ENCODE measurements around the gene GLA. TPM values are rescaled to one million over a fixed set of nuclear protein-coding genes. Genes with fewer than 3 reads are reported as not detected.
A peak's percentile ranks its signal among the peaks of the same experiment; 100 is the strongest.

The GLA gene
- total RNA-seq, 1 donor from 2014 or later, result 51.1 TPM

DNA sequence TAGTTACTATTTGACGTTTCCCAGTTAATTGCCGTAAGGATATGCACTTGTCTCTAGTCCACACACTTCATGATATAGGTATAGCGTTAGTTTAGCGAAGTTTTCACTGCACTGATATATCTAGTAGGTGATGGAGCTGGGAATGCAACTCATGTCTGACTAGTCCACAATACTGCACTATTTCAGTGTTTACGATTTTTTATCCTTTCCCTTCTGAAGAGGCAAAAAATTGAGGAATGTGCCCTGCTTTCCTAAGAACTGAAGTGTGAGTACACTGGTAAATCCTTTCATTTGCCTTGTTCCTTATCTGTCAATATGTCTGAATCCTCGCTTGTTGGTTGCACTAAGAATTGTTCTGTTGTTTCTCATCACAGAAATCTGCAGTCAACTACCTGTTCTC is 15.9 kb downstream of the GLA start:
- intact Hi-C loops (cut with DNase I), result no loop called here
- no peak for ATAC-seq
- Histone ChIP-seq H3K4me1 (no peaks in the 10 kb centered on the region), H3K9me3 (no peaks in the 10 kb centered on the region), H3K27ac (no peak overlapping the region), H3K36me3 (peaks cover 23% of the 10 kb centered on the region), H3K27me3 (ENCODE audit: low read depth) (no peaks in the 10 kb centered on the region), H3K4me3 (peak overlapping the region; percentile 64)
- TF ChIP-seq, protein P1, sequence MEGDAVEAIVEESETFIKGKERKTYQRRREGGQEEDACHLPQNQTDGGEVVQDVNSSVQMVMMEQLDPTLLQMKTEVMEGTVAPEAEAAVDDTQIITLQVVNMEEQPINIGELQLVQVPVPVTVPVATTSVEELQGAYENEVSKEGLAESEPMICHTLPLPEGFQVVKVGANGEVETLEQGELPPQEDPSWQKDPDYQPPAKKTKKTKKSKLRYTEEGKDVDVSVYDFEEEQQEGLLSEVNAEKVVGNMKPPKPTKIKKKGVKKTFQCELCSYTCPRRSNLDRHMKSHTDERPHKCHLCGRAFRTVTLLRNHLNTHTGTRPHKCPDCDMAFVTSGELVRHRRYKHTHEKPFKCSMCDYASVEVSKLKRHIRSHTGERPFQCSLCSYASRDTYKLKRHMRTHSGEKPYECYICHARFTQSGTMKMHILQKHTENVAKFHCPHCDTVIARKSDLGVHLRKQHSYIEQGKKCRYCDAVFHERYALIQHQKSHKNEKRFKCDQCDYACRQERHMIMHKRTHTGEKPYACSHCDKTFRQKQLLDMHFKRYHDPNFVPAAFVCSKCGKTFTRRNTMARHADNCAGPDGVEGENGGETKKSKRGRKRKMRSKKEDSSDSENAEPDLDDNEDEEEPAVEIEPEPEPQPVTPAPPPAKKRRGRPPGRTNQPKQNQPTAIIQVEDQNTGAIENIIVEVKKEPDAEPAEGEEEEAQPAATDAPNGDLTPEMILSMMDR (IDR thresholded peaks at IDR 0.05), result no peak
- DNase-seq, result no peak

DNA sequence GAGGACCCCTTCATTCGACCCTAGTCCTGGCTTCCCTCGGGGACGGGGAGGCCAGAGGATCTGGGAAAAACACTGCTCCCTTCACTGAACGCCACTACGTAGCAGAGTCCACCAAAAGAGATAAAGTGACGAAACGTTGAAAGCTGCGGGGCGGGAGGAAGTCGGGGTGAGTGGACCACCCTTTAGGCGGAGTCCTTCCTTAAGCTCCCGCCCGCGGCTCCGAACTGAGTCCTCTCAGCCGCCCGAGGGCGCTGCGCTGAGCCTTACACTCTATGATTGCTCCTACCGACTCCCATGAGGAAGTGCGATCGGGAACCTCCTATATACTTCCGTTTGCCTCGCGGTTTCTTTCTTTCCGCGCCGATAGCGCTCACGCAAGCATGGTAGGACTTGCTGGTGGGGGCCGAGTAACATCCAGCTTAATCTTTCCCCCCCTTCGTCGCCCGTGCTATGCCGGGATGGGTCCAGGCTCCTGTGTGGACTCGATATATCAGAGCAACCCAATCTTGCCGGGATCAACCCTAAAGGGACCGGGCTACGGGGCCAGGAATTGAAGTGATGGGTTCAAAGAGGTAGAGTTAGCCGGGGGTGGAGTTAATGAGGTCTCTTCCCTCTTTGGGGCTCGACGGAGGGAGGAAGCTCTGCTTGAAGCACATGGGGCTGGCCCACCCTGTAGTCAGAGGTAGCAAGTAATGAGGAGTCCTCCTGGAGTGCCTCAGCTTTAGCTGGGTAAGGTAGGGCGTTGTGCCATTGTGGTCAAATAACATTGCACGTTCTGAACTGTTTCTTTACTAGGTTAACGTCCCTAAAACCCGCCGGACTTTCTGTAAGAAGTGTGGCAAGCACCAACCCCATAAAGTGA is 16.8 kb downstream of the GLA start, which contains the start of gene RPL36A:
Gene RPL36A (plus strand): TSS at position 348 of the 862 bp plus-strand sequence. CDS start 33 bp downstream, at position 381.
- peak; percentile 91 for DNase-seq
- H3K27me3 ChIP-seq (ENCODE audit: low read depth), result no peaks in the 10 kb centered on the region
- peak; percentile 98 for ATAC-seq
- no peaks in the 10 kb centered on the region for H3K9me3 ChIP-seq
- TF ChIP-seq, protein P1 (IDR thresholded peaks at IDR 0.05), result peak; percentile 65
- H3K27ac ChIP-seq, result peak within 1 kb of the TSS; percentile 69
- intact Hi-C loops (cut with DNase I), result no loop called here
- no peaks in the 10 kb centered on the region for H3K4me1 ChIP-seq
- H3K4me3 ChIP-seq, result peak within 1 kb of the TSS; percentile 64
- H3K36me3 ChIP-seq, result peaks cover 23% of the 10 kb centered on the region

DNA sequence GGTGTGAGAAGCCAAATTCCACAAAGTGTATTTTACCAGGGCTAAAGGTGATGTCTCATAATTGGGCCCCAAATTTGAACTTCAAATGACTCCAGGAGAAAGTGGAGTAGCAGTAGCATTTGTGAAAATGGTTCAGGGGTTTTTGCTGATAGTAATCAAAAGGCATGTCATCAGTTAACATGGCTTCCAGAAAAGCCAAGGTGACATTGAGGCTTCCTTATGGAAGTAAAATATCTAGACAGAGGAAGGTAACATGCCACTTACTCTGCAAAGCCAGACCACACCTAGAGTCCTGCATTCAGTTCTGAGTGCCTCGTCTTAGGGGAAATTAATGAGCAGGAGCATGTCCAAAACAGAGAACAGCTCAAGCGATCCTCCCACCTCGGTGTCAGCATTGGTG is 19.1 kb downstream of the GLA start:
- peaks cover 13% of the 10 kb centered on the region for H3K36me3 ChIP-seq
- TF ChIP-seq, protein P1 (IDR thresholded peaks at IDR 0.05), result no peak
- no peaks in the 10 kb centered on the region for H3K27me3 ChIP-seq (ENCODE audit: low read depth)
- intact Hi-C loops (cut with DNase I), result no loop called here
- H3K27ac ChIP-seq, result no peak overlapping the region
- H3K4me1 ChIP-seq, result no peaks in the 10 kb centered on the region
- H3K4me3 ChIP-seq, result no peak overlapping the region
- ATAC-seq, result no peak
- no peaks in the 10 kb centered on the region for H3K9me3 ChIP-seq
- no peak for DNase-seq

DNA sequence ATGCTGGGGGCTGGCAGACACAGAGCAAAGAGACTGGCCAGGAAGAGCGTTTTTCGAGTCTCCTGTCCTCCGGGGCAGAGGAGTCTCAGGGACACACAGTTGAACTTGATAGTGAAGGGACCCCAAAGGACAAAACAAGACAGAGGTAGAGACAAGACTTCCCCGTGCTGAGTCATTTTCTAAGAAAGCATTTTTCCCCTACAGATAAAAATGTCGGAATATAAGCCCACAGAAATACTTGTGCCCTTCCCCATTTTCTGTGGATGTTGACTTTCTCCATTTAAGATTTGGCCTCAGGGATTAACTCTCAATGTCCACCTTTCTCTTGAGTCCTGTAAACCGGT is 21.2 kb downstream of the GLA start:
- H3K4me3 ChIP-seq, result no peak overlapping the region
- intact Hi-C loops (cut with DNase I), result no loop called here
- DNase-seq (no peak), ATAC-seq (no peak)
- H3K27ac ChIP-seq, result peak overlapping the region; percentile 31
- H3K36me3 ChIP-seq, result no peaks in the 10 kb centered on the region
- H3K9me3 ChIP-seq, result no peaks in the 10 kb centered on the region
- H3K27me3 ChIP-seq (ENCODE audit: low read depth), result no peaks in the 10 kb centered on the region
- TF ChIP-seq, protein P1 (IDR thresholded peaks at IDR 0.05), result no peak
- no peaks in the 10 kb centered on the region for H3K4me1 ChIP-seq

DNA sequence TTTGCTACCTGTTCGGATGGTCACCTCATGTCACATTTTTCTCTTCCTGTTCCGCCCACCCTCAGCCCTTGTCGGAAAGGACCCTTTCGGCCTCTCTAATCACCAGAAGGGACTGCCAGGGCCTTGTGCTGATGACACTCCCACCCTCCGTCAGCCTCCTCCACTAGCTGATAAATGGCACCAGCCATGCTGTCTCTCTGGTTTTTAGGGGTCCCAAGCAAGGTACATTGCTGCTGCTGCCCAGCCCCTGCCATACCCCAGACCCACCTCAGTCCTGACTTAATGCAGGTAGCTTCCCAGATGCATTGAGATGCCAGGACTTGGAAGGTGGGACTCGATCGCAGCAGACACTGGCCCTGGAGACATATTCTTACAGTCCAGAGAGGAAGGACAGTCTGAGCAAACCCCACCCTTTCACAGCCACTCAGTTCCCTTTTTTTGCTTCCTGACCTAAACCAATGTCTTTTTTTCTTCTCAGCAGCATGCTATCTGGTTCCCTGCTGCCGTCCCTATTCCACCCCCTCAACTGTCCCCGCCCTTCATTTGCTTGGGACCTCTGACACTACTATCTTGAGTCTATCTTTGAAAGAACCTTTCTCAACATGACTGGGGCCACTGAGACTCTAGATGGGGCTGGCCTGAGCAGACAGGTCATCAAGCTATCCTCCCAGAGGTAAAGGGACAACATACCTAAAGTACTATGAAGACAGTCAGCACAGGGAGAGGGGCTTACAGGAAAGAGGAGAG is 21.8 kb downstream of the GLA start, which contains the start of gene BTK:
Gene BTK (minus strand): TSS at position 397 of the 747 bp plus-strand sequence. CDS start 10,907 bp downstream, outside the sequence.
- Histone ChIP-seq H3K4me1 (no peaks in the 10 kb centered on the region), H3K9me3 (no peaks in the 10 kb centered on the region), H3K4me3 (peak within 1 kb of the TSS; percentile 35), H3K36me3 (no peaks in the 10 kb centered on the region), H3K27me3 (ENCODE audit: low read depth) (no peaks in the 10 kb centered on the region), H3K27ac (peak within 1 kb of the TSS; percentile 31)
- DNase-seq (peak; percentile 51), ATAC-seq (peak; percentile 51 to 76)
- TF ChIP-seq, protein P1 (IDR thresholded peaks at IDR 0.05), result no peak
- intact Hi-C loops (cut with DNase I), result no loop called here

Data from lower lobe of right lung (tissue), 2 donors.